ENCODE measurements around the gene SLC2A9.

DNA sequence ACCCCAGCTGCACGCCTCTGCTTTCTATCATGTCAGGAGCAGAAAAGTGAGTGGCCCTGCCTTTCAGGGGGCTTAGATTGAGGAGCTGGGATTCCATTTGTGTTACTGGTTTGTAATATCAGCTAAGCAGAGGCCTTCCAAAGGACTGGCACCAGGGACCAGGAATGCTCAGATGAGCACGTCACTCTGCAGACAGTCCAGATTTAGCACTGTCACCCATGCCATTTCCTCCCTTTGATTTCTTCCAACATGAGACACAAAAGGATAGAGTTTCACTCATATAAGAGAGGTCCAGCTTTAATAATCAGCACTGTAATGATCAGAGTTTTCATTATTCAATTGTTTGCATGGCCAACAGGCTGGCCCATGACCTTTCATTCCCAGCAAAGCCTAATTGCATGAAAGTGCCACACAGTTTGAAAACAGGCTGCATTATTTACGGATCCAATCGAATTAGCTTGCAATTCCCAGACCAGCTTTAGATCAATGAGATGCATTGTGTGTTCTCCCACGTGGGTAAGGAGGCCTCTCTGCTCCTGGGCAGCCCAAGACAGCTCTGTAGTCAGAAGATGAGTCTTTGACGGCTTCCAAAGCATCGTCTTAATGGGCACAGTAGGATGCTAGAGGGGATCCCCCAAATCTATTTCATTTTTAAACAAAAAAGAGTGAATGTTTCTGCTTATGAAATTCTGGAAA is 9.8 kb upstream of the SLC2A9 start:
- TF ChIP-seq, protein P1, sequence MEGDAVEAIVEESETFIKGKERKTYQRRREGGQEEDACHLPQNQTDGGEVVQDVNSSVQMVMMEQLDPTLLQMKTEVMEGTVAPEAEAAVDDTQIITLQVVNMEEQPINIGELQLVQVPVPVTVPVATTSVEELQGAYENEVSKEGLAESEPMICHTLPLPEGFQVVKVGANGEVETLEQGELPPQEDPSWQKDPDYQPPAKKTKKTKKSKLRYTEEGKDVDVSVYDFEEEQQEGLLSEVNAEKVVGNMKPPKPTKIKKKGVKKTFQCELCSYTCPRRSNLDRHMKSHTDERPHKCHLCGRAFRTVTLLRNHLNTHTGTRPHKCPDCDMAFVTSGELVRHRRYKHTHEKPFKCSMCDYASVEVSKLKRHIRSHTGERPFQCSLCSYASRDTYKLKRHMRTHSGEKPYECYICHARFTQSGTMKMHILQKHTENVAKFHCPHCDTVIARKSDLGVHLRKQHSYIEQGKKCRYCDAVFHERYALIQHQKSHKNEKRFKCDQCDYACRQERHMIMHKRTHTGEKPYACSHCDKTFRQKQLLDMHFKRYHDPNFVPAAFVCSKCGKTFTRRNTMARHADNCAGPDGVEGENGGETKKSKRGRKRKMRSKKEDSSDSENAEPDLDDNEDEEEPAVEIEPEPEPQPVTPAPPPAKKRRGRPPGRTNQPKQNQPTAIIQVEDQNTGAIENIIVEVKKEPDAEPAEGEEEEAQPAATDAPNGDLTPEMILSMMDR (IDR thresholded peaks at IDR 0.05), result no peak
- no peak for TF ChIP-seq POLR2A (IDR thresholded peaks at IDR 0.05)
- no peak for TF ChIP-seq POLR2AphosphoS5 (IDR thresholded peaks at IDR 0.05)

All from stomach (tissue), 4 donors.